22Rv1 (cell line): ENCODE data around the gene C9.

Experiments
- ZFX ChIP-seq: fragments of 450-650 bp; IDR thresholded peaks from 2 replicates; pipeline ENCODE4 v1.6.1; 2017; ENCODE audit warnings: antibody characterized with exemption, borderline replicate concordance
- TF ChIP-seq, protein P1 (sequence below): fragments of 450-650 bp; IDR thresholded peaks from 2 replicates; pipeline ENCODE4 v1.5.1; 2017; ENCODE audit warnings: mild to moderate bottlenecking

DNA sequence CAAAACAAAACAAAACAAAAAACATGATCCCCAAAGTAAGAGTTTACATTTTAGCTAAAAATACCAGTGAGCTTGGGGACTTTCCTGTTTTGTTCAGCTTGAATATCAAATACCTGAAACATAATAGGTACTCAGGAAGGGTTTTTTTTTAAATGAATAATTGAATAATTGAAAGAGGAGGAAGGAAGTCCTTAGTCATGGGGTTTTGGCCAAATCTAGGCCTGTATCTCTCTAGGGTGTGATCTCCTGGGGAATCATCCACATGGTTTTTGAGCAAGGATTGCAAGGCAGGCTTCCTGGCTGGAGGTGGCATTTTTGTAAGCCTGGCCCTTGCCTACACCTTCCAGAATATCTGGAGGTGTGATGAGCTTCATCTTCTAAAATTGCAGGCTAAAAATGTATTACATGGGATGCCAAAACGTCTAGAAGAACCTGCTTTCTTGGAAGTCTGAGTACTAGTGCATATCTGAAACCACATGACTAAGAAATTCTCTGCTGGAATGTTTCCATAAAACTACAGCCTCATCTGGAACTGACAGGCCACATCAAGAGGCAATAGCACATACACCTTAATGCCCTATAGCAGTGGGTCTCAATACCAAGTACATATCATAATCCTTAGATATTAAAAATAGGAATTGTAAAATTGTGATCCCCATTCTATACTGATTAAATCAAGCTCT, 10.4 kb downstream of the C9 start:
- TF ChIP-seq, protein P1, sequence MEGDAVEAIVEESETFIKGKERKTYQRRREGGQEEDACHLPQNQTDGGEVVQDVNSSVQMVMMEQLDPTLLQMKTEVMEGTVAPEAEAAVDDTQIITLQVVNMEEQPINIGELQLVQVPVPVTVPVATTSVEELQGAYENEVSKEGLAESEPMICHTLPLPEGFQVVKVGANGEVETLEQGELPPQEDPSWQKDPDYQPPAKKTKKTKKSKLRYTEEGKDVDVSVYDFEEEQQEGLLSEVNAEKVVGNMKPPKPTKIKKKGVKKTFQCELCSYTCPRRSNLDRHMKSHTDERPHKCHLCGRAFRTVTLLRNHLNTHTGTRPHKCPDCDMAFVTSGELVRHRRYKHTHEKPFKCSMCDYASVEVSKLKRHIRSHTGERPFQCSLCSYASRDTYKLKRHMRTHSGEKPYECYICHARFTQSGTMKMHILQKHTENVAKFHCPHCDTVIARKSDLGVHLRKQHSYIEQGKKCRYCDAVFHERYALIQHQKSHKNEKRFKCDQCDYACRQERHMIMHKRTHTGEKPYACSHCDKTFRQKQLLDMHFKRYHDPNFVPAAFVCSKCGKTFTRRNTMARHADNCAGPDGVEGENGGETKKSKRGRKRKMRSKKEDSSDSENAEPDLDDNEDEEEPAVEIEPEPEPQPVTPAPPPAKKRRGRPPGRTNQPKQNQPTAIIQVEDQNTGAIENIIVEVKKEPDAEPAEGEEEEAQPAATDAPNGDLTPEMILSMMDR: no peak
- TF ChIP-seq ZFX: no peak
